HL-60 (cell line): ENCODE measurements around the gene U2AF1L4.

Experiments
- DNase-seq, 2 experiments: peaks; one replicate each; pipeline ENCODE4 v3.0.0-alpha.2; 2010 to 2020; ENCODE audit warnings: low read depth in 1 of 2, low spot score in 1 of 2
- H3K27ac ChIP-seq: fragments of 250-450 bp; sonication (Bioruptor Pico); replicated peaks from 2 replicates; pipeline ENCODE4 v1.5.1; 2020; ENCODE audit warnings: mild to moderate bottlenecking, moderate library complexity
- H3K27me3 ChIP-seq: fragments of 250-450 bp; sonication (Bioruptor Pico); 2 replicates; pipeline ENCODE4 v1.5.1; 2021; ENCODE audit warnings: mild to moderate bottlenecking, moderate library complexity; ENCODE audit not compliant: insufficient read depth, poor library complexity, severe bottlenecking
- H3K4me3 ChIP-seq: replicated peaks from 2 replicates; pipeline ENCODE4 v1.5.1; 2011; ENCODE audit warnings: mild to moderate bottlenecking, control low read depth, low read length; ENCODE audit not compliant: insufficient read depth
- GABPA ChIP-seq: IDR thresholded peaks from 2 replicates; pipeline ENCODE4 v1.6.1; 2012; ENCODE audit warnings: low read depth
- POLR2AphosphoS5 ChIP-seq: IDR thresholded peaks from 2 replicates; pipeline ENCODE4 v1.6.1; 2012; ENCODE audit warnings: low read depth
- REST ChIP-seq: IDR thresholded peaks from 2 replicates; pipeline ENCODE4 v1.6.1; 2012; ENCODE audit warnings: low read depth; ENCODE audit not compliant: insufficient replicate concordance
- SPI1 ChIP-seq: IDR thresholded peaks from 2 replicates; pipeline ENCODE4 v1.6.1; 2012; ENCODE audit warnings: low read depth, mild to moderate bottlenecking, borderline replicate concordance
- TF ChIP-seq, protein P1 (sequence below): IDR thresholded peaks from one replicate; pipeline ENCODE4 v1.5.1; 2011; ENCODE audit warnings: low read length, control low read depth, inconsistent platforms; ENCODE audit not compliant: insufficient read depth

The U2AF1L4 gene

GRCh38 chr19:35702223-35703012 is 42.8 kb downstream of the U2AF1L4 start:
- no peak for TF ChIP-seq POLR2AphosphoS5
- TF ChIP-seq, protein P1, sequence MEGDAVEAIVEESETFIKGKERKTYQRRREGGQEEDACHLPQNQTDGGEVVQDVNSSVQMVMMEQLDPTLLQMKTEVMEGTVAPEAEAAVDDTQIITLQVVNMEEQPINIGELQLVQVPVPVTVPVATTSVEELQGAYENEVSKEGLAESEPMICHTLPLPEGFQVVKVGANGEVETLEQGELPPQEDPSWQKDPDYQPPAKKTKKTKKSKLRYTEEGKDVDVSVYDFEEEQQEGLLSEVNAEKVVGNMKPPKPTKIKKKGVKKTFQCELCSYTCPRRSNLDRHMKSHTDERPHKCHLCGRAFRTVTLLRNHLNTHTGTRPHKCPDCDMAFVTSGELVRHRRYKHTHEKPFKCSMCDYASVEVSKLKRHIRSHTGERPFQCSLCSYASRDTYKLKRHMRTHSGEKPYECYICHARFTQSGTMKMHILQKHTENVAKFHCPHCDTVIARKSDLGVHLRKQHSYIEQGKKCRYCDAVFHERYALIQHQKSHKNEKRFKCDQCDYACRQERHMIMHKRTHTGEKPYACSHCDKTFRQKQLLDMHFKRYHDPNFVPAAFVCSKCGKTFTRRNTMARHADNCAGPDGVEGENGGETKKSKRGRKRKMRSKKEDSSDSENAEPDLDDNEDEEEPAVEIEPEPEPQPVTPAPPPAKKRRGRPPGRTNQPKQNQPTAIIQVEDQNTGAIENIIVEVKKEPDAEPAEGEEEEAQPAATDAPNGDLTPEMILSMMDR = no peak
- no peak for TF ChIP-seq REST
- no peak for TF ChIP-seq GABPA
- no peak for TF ChIP-seq SPI1
- H3K4me3 ChIP-seq = peak overlapping the region; percentile 64
- no peaks in the 10 kb centered on the region for H3K27me3 ChIP-seq
- peak overlapping the region; percentile 23; the same call in 1 of the 2 replicates for H3K27ac ChIP-seq
- peak; percentile 90 to 97 for DNase-seq

- no peaks in the 10 kb centered on the region for H3K27me3 ChIP-seq
- no peak for DNase-seq
- no peak for TF ChIP-seq POLR2AphosphoS5
- TF ChIP-seq SPI1 = no peak
- no peak for TF ChIP-seq REST
- TF ChIP-seq, protein P1 = no peak
- TF ChIP-seq GABPA = no peak
- no peak overlapping the region for H3K27ac ChIP-seq
- H3K4me3 ChIP-seq = no peak overlapping the region
Measured at GRCh38 chr19:35696835-35697234, 48.4 kb downstream of the U2AF1L4 start.

DNA sequence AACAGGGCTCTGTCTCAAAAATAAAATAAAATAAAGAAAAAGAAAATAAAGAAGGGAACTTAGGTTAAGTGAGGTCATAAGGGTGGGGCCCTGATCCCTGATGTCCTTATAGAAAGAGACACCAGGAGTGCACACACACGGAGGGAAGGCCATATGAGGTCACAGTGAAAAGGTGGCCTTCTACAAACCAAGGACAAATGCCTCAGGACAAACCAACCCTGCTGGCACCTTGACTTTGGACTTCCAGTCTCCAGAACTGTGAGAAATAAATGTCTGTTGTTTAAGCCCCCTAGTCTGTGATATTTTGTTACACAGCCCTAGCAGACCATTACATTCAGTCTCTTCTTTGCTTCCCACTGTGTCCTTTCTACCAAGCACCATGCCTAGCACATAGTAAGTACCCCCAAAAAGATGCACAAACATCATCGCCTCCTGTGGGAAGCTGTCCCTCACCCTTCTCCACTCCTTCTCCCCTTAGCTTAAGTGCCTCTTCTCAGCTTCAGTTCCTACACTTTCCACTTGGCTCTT is 49.3 kb downstream of the U2AF1L4 start:
- no peak overlapping the region for H3K27ac ChIP-seq
- no peak for TF ChIP-seq GABPA
- no peak overlapping the region for H3K4me3 ChIP-seq
- DNase-seq = no peak
- H3K27me3 ChIP-seq = no peaks in the 10 kb centered on the region

DNA sequence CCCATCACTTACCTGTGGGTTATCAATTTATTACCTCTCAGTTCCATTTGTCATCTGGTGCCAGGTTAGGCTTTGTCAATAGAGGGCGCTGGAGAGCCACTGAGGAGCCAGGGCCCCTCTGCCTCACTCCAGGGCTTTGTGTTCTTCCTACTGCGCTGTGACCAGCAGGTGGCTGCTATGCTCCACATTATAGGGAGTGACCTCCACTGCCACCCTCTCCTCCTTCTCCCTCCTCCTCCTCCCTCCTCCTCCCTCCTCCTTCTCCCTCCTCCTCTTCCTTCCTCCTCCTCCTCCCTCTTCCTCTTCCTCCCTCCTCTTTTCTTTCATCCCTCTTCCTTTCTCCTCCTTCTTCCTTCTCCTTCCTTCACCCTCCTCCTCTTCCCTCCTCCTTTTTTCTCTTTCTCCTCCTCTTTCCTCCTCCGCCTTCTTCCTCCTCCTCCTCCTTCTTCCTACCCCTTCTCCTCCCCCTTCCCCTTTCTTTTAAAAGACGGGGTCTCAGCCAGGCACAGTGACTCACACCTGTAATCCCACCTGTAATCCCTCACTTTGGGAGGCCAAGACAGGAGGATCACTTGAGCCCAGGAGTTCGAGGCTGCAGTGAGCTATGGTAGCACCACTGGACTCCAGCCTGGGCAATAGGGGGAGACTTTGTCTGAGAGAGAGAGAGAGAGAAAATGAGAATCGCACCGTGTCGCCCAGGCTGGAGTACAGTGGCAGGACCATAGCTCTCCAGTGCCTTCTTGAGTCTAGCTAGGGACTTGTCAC is 51.2 kb downstream of the U2AF1L4 start:
- Histone ChIP-seq H3K27me3 (peaks cover 4% of the 10 kb centered on the region), H3K4me3 (no peak overlapping the region), H3K27ac (no peak overlapping the region)
- peak; percentile 87 to 91 for DNase-seq
- TF ChIP-seq SPI1 (no peak), GABPA (no peak), POLR2AphosphoS5 (no peak)
- TF ChIP-seq, protein P1 = peak; percentile 99
